ENCODE data around the gene BEX4. TPM values are rescaled to one million over a fixed set of nuclear protein-coding genes. Genes with fewer than 3 reads are reported as not detected.
A peak's percentile ranks its signal among the peaks of the same experiment; 100 is the strongest.
"Not testable (repeated sequence)": the region's sequence is repeated elsewhere in the genome, so short reads cannot be mapped to it uniquely, and the experiment has no call there.

Gene BEX4
- total and polyA plus RNA-seq, 12 donors: 32.1 to 61.6 (median 44.3) TPM

DNA sequence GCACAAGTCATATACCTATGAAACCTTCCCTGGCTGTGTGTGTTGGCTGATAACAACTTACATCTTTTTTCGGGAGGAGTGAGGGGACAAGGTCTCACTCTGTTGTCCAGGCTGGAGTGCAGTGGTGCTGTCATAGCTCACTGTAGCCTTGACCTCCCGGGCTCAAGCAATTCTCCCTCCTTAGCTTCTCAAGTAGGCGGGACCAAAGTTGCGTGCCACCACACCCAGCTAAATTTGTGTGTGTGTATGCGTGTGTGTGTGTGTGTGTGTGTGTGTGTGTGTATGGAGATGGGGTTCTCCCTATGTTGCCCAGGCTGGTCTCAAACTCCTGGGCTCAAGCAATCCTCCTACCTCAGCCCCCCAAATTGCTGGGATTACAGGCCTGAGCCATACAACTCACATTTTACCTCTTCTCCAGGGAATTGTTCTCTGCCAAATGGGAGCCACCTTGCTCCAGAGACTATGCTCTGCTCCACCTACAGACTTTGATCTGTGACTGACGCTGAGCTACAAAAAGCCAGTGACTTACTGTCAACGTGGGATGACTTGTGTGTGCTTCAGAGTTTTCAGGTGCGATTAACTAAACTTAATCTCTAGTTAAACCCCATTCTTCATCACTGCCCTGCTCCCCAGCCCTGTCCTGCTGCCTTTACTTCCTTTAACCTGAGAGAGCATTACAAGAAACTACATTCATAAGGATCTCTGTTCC, 2.0 kb upstream of the BEX4 start:
- 85 to 92% methylated on average over 6 to 8 of the region's 8 CpGs for WGBS, 2 donors
- H3K36me3 ChIP-seq: peaks cover 0 to 4% (median 0%) of the 10 kb centered on the region in 9 donors
- DNase-seq (no peak), ATAC-seq (no peak)
- H3K4me3 ChIP-seq: no peak overlapping the region
- intact Hi-C loops (cut with DNase I): loop anchor here in 7 of 10 donors (5.0 to 10.0 kb wide), 6 partner anchors 34 to 254 kb away; no protein-coding TSS in a partner anchor
- peaks cover 0 to 53% (median 0%) of the 10 kb centered on the region in 7 donors for H3K27me3 ChIP-seq
- H3K27ac ChIP-seq: no peak overlapping the region
- TF ChIP-seq, protein P1, sequence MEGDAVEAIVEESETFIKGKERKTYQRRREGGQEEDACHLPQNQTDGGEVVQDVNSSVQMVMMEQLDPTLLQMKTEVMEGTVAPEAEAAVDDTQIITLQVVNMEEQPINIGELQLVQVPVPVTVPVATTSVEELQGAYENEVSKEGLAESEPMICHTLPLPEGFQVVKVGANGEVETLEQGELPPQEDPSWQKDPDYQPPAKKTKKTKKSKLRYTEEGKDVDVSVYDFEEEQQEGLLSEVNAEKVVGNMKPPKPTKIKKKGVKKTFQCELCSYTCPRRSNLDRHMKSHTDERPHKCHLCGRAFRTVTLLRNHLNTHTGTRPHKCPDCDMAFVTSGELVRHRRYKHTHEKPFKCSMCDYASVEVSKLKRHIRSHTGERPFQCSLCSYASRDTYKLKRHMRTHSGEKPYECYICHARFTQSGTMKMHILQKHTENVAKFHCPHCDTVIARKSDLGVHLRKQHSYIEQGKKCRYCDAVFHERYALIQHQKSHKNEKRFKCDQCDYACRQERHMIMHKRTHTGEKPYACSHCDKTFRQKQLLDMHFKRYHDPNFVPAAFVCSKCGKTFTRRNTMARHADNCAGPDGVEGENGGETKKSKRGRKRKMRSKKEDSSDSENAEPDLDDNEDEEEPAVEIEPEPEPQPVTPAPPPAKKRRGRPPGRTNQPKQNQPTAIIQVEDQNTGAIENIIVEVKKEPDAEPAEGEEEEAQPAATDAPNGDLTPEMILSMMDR (IDR thresholded peaks at IDR 0.05): no peak
- H3K4me1 ChIP-seq: no peaks in the 10 kb centered on the region
- no peaks in the 10 kb centered on the region for H3K9me3 ChIP-seq

DNA sequence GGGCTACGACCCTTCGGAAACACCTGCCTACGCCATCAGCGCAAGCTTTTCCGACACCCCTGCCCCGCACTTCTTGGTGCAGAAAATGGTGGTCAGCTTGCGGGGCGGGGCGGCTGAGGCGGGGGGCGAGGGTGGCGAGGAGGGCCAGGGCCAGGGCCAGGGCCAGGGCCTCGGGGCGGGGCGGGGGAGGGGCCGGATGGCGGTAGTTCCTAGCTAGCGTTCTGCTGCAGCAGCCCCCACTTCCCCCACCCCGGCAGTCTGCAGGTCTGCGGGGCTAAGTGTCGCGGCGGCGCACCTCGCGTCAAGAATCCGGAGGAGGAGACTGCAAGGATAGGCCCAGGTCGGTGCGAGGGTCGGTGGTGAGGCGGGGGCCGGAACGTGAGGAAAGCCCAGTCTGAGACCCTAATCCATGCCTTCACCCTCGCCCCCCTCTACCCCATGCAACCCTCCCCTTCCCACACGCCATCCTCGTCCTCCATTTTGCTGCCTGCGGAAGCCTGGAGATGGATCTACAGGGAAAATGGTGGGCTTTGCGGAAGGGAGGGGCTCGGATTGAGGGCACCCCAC, 600 bp downstream of the BEX4 start:
- Histone ChIP-seq H3K36me3 (peaks cover 0 to 4% (median 0%) of the 10 kb centered on the region in 9 donors), H3K27me3 (peaks cover 0 to 50% (median 0%) of the 10 kb centered on the region in 7 donors), H3K27ac (peak overlapping the region in 9 of 10 donors; percentile 69 to 88 (median 86)), H3K9me3 (no peaks in the 10 kb centered on the region), H3K4me1 (no peaks in the 10 kb centered on the region), H3K4me3 (peak overlapping the region; percentile 47 to 85 (median 75))
- 7 to 15% methylated on average over 18 to 36 of the region's 39 CpGs for WGBS, 2 donors
- TF ChIP-seq, protein P1 (IDR thresholded peaks at IDR 0.05): no peak
- intact Hi-C loops (cut with DNase I): loop anchor here in 7 of 10 donors (5.0 to 10.0 kb wide), 3 partner anchors 37 to 249 kb away; no protein-coding TSS in a partner anchor
- DNase-seq: peak; percentile 5 to 47
- peak; percentile 27 to 80 (median 48) for ATAC-seq

DNA sequence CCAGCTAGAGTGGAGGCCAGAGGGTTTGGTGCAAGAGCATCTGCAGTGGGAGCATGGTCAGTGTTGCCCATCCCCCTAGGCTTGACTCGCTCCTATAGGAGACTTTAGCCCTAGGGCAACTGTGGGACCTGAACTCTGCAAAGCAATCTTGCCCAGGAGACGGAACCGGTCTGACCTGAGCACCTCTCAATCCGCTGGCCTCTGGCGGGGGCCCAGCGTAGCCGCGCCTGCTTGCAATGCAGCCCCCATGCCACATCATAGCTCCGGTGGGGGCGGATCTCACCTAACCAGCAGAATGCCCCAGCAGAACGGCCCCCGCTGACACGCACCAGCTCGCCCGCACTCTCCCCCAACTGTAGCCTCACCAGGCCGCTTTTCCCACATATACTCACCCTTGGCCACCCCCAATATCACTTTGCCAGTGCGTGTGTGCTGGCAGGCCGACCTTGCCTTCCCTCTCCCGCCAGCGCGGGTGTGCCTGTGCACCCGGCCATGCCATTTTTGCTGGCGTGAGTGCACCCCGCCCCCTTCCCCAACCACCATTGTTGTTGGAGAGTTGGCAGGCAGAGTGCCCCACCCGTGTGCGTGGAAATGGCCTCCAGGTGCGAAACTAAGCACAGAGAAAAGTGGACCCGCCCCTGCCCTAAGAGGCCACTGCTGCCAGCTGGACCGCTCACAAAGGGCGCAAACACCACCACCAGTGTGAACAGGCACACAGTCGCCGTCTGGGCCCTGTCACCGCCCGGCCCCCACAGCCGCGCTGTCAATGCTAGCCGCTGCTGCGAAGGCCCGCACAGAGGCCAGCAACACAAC, 5.8 kb downstream of the BEX4 start:
- DNase-seq (peak in 1 of 2 donors; percentile 4), ATAC-seq (peak in 3 of 8 donors; percentile 18 to 55 (median 53))
- Histone ChIP-seq H3K4me3 (peak overlapping the region in 3 of 10 donors; percentile 17 to 31 (median 20)), H3K27ac (no peak overlapping the region), H3K27me3 (peaks cover 0 to 86% (median 0%) of the 10 kb centered on the region in 7 donors), H3K4me1 (no peaks in the 10 kb centered on the region), H3K36me3 (peaks cover 0 to 4% (median 0%) of the 10 kb centered on the region in 9 donors), H3K9me3 (no peaks in the 10 kb centered on the region)
- 17 to 51% methylated on average over 25 to 39 of the region's 39 CpGs for WGBS, 2 donors
- TF ChIP-seq, protein P1 (IDR thresholded peaks at IDR 0.05): no peak
- intact Hi-C loops (cut with DNase I): no loop called here

DNA sequence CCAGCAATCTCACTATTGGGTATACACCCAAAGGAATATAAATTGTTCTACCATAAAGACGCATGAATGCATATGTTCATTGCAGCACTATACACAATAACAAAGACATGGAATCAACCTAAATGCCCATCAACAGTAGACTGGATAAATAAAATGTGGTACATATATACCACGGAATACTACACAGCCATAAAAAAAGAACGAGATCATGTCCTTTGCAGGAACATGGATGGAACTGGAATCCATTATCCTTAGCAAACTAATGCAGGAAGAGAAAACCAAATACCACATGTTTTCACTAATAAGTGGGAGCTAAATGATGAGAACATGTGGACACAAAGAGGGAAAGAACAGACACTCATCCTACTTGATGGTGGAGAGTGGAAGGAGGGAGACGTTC, 11.0 kb downstream of the BEX4 start:
- ATAC-seq; H3K4me3 ChIP-seq; H3K27ac ChIP-seq; H3K9me3 ChIP-seq; H3K4me1 ChIP-seq; DNase-seq; H3K36me3 ChIP-seq; intact Hi-C loops (cut with DNase I): not testable (repeated sequence)
- 95 to 97% methylated on average over 4 of the region's 4 CpGs for WGBS, 2 donors
- H3K27me3 ChIP-seq: peaks cover 0 to 76% (median 0%) of the 10 kb centered on the region in 7 donors

Measured in heart right ventricle (tissue), 16 donors.